ENCODE data around the gene VPS45. TPM values are rescaled to one million over a fixed set of nuclear protein-coding genes. Genes with fewer than 3 reads are reported as not detected.

The VPS45 gene
- total RNA-seq, 1 experiment from 2014 or later = 30.3 TPM

- Histone ChIP-seq H3K4me1 (replicated peaks; ENCODE audit: insufficient read depth) (no peaks in the 10 kb centered on the region), H3K79me2 (ENCODE audit: low read depth) (no peaks in the 10 kb centered on the region), H3K9me2 (ENCODE audit: insufficient read depth) (no peaks in the 10 kb centered on the region), H3K9me3 (ENCODE audit: insufficient read depth, low read depth) (peaks cover 3% of the 10 kb centered on the region; the same call in 1 of the 2 replicates), H3K36me3 (ENCODE audit: low read depth) (0 out of 2 replicates have a peak, but pooled peaks cover 8% of the 10 kb centered on the region), H4K20me1 (ENCODE audit: insufficient read depth) (no peaks in the 10 kb centered on the region), H3K27me3 (ENCODE audit: insufficient read depth, low read depth) (no peaks in the 10 kb centered on the region), H2AFZ (no peak overlapping the region), H3K4me3 (no peak overlapping the region), H3F3A (ENCODE audit: insufficient read depth, low read depth) (no peaks in the 10 kb centered on the region), H3K27ac (no peak overlapping the region), H3K4me2 (no peak overlapping the region)
- intact Hi-C loops (cut with micrococcal nuclease; ENCODE audit: unreplicated experiment) = no loop called here
- TF ChIP-seq EZH2 (IDR thresholded peaks at IDR 0.05; ENCODE audit: low read depth) (no peak), CTCF (conservative IDR thresholded peaks at IDR 0.05) (no peak)
- no peak for DNase-seq
- no TSS peak for BruUV-seq (replicated peaks)
- ChIA-PET CTCF (no interaction called here), POLR2A (ENCODE audit: unreplicated experiment) (no interaction called here)
These were observed 35.4 kb downstream of the VPS45 start for GRCh38 chr1:150102986-150103385.

- Histone ChIP-seq H4K20me1 (ENCODE audit: insufficient read depth) (no peaks in the 10 kb centered on the region), H3F3A (ENCODE audit: insufficient read depth, low read depth) (no peaks in the 10 kb centered on the region), H3K9me3 (ENCODE audit: insufficient read depth, low read depth) (no peaks in the 10 kb centered on the region), H3K27me3 (ENCODE audit: insufficient read depth, low read depth) (no peaks in the 10 kb centered on the region), H3K4me3 (no peak overlapping the region), H3K36me3 (ENCODE audit: low read depth) (0 out of 2 replicates have a peak, but pooled peaks cover 5% of the 10 kb centered on the region), H3K27ac (no peak overlapping the region), H3K4me1 (replicated peaks; ENCODE audit: insufficient read depth) (no peaks in the 10 kb centered on the region), H3K79me2 (ENCODE audit: low read depth) (no peaks in the 10 kb centered on the region), H3K9me2 (ENCODE audit: insufficient read depth) (no peaks in the 10 kb centered on the region), H2AFZ (no peak overlapping the region), H3K4me2 (no peak overlapping the region)
- POLR2A ChIA-PET (ENCODE audit: unreplicated experiment) = no interaction called here
- no TSS peak for BruUV-seq (replicated peaks)
- CTCF ChIA-PET = interaction anchor here (0.5 kb wide), 1 partner anchor 146 kb away, joined by 4 read pairs; no protein-coding TSS in a partner anchor
- intact Hi-C loops (cut with micrococcal nuclease; ENCODE audit: unreplicated experiment) = no loop called here
- DNase-seq = no peak
- TF ChIP-seq EZH2 (IDR thresholded peaks at IDR 0.05; ENCODE audit: low read depth) (no peak), CTCF (conservative IDR thresholded peaks at IDR 0.05) (no peak)
These were observed 38.8 kb downstream of the VPS45 start for GRCh38 chr1:150106341-150106740.

- Histone ChIP-seq H3K4me3 (no peak overlapping the region), H4K20me1 (ENCODE audit: insufficient read depth) (no peaks in the 10 kb centered on the region), H3K9me3 (ENCODE audit: insufficient read depth, low read depth) (no peaks in the 10 kb centered on the region), H3K4me1 (replicated peaks; ENCODE audit: insufficient read depth) (no peaks in the 10 kb centered on the region), H3K79me2 (ENCODE audit: low read depth) (no peaks in the 10 kb centered on the region), H3K27ac (no peak overlapping the region), H3K9me2 (ENCODE audit: insufficient read depth) (no peaks in the 10 kb centered on the region), H3K27me3 (ENCODE audit: insufficient read depth, low read depth) (no peaks in the 10 kb centered on the region), H3F3A (ENCODE audit: insufficient read depth, low read depth) (no peaks in the 10 kb centered on the region), H3K36me3 (ENCODE audit: low read depth) (0 out of 2 replicates have a peak, but pooled peaks cover 5% of the 10 kb centered on the region), H2AFZ (no peak overlapping the region), H3K4me2 (no peak overlapping the region)
- intact Hi-C loops (cut with micrococcal nuclease; ENCODE audit: unreplicated experiment) = no loop called here
- TF ChIP-seq CTCF (conservative IDR thresholded peaks at IDR 0.05) = no peak
- TF ChIP-seq EZH2 (IDR thresholded peaks at IDR 0.05; ENCODE audit: low read depth) = no peak
- BruUV-seq (replicated peaks) = no TSS peak
- ChIA-PET CTCF (interaction anchor here (0.5 kb wide), 1 partner anchor 92 kb away, joined by 3 read pairs; no protein-coding TSS in a partner anchor), POLR2A (ENCODE audit: unreplicated experiment) (no interaction called here)
- DNase-seq = no peak
These were observed 42.0 kb downstream of the VPS45 start for GRCh38 chr1:150109586-150109985.

Data from PC-9 (cell line).